K562 (cell line): ENCODE measurements around the gene CUL9. TPM values are rescaled to one million over a fixed set of nuclear protein-coding genes. Genes with fewer than 3 reads are reported as not detected.

ENCODE experiments used
- ATAC-seq: fragments of 200-7000 bp; cut with Tn5 transposase; 3 replicates; pipeline ENCODE4 v1.9.1; 2020; ENCODE audit warnings: moderate library complexity
- BruUV-seq: library from RNA; stranded (reverse); fragments of 400-500 nt; replicated peaks from 2 replicates; lab custom pipeline; 2021; lab: Mats Ljungman, UMichigan
- CTCF ChIA-PET: fragments of 300-600 bp; formaldehyde crosslinking; extraction: SDS; loops from one replicate; lab custom pipeline; 2021; ENCODE audit warnings: low intra/inter-chr PET ratio; lab: Yijun Ruan, JAX
- POLR2A ChIA-PET: fragments of 300-600, 350-650 bp; sonication (Branson Sonifier 250); formaldehyde crosslinking; extraction: SDS; loops from one replicate; lab custom pipeline; 2021; ENCODE audit warnings: antibody characterized with exemption, inconsistent platforms; lab: Yijun Ruan, JAX
- DNase-seq, 4 experiments: peaks; one replicate each; pipeline versions ENCODE4 v3.0.0 to v3.0.0-alpha.2; 2011 to 2018; ENCODE audit warnings: low spot score in 3 of 4, mixed read lengths in 3 of 4; ENCODE audit errors: extremely low read depth in 1 of 4
- FAIRE-seq: peaks from 2 replicates; lab custom pipeline; 2011; peaks lifted over from hg19 to GRCh38; lab: Jason Lieb, UNC
- H2AFZ ChIP-seq: 2 replicates; pipeline ENCODE4 v1.6.0; 2011; ENCODE audit warnings: low read depth, low read length, control low read depth, inconsistent platforms
- H3K27ac ChIP-seq: fragments of 200-600 bp; 3 replicates; pipeline ENCODE4 v1.8.0; 2011; ENCODE audit warnings: low read depth, mild to moderate bottlenecking, control low read depth, inconsistent platforms, low read length, moderate library complexity, mixed read lengths; ENCODE audit errors: extremely low read depth
- H3K27me3 ChIP-seq, 2 experiments: fragments of 300-600 bp in 1 of 2; 2 replicates in 1 of 2; 3 replicates in 1 of 2; pipeline versions ENCODE4 v1.6.0 to v1.8.0; 2011; ENCODE audit warnings: inconsistent platforms in 2 of 2, low read length in 2 of 2, mild to moderate bottlenecking in 1 of 2, mixed read lengths in 1 of 2, moderate library complexity in 1 of 2; ENCODE audit not compliant: control insufficient read depth in 2 of 2, insufficient read depth in 2 of 2
- H3K36me3 ChIP-seq: fragments of 300-600 bp; 3 replicates; pipeline ENCODE4 v1.8.0; 2011; ENCODE audit warnings: mild to moderate bottlenecking, low read length, inconsistent platforms; ENCODE audit not compliant: control insufficient read depth, insufficient read depth
- H3K4me1 ChIP-seq, 2 experiments: fragments of 200-600 bp in 1 of 2; replicated peaks in 1 of 2; 2 replicates in 1 of 2; 3 replicates in 1 of 2; pipeline versions ENCODE4 v1.5.1 to v1.8.0; 2011; ENCODE audit warnings: inconsistent platforms in 2 of 2, low read length in 2 of 2, mild to moderate bottlenecking in 1 of 2, mixed read lengths in 1 of 2, moderate library complexity in 1 of 2; ENCODE audit not compliant: control insufficient read depth in 2 of 2, insufficient read depth in 2 of 2
- H3K4me2 ChIP-seq: 2 replicates; pipeline ENCODE4 v1.6.1; 2011; ENCODE audit warnings: low read length, control low read depth, inconsistent platforms, mixed read lengths; ENCODE audit not compliant: insufficient read depth
- H3K4me3 ChIP-seq: fragments of 200-600 bp; sonication (generic), shearing (Covaris generic); 2 replicates; pipeline ENCODE4 v1.5.1; 2016; ENCODE audit warnings: control low read depth, inconsistent platforms
- H3K79me2 ChIP-seq: fragments of 200-600 bp; 3 replicates; pipeline ENCODE4 v1.8.0; 2011; ENCODE audit warnings: low read length, inconsistent platforms; ENCODE audit not compliant: control insufficient read depth, insufficient read depth
- H3K9ac ChIP-seq, 2 experiments: 2 replicates each; pipeline versions ENCODE4 v1.6.0 to v1.6.1; 2011; ENCODE audit warnings: low read depth in 2 of 2, low read length in 2 of 2, control low read depth in 1 of 2, inconsistent platforms in 1 of 2, mild to moderate bottlenecking in 1 of 2, mixed read lengths in 1 of 2; ENCODE audit not compliant: insufficient read depth in 1 of 2
- H3K9me1 ChIP-seq: one replicate; pipeline ENCODE4 v1.6.0; 2011; ENCODE audit warnings: inconsistent platforms, mild to moderate bottlenecking, low read length, moderate library complexity; ENCODE audit not compliant: control insufficient read depth, insufficient read depth
- H3K9me3 ChIP-seq: replicated peaks from 2 replicates; pipeline ENCODE4 v1.5.1; 2011; ENCODE audit warnings: low read depth, low read length, inconsistent platforms; ENCODE audit not compliant: control insufficient read depth, insufficient read depth
- H4K20me1 ChIP-seq: replicated peaks from 2 replicates; pipeline ENCODE4 v1.6.1; 2011; ENCODE audit warnings: low read length, inconsistent platforms, mixed read lengths; ENCODE audit not compliant: control insufficient read depth, insufficient read depth
- AFF4 ChIP-seq: sonication (generic); formaldehyde crosslinking; IDR thresholded peaks from 2 replicates; pipeline ENCODE4 v1.8.0; 2023; ENCODE audit warnings: mild to moderate bottlenecking, missing genetic modification reagents
- CBX3 ChIP-seq, 2 experiments: IDR thresholded peaks; 1 replicate in 1 of 2; 2 replicates in 1 of 2; pipeline ENCODE4 v1.6.1; 2012; ENCODE audit warnings: inconsistent platforms in 2 of 2, low read length in 2 of 2, borderline replicate concordance in 1 of 2, control low read depth in 1 of 2
- COPS2 ChIP-seq: fragments of 450-650 bp; conservative IDR thresholded peaks from 2 replicates; pipeline ENCODE4 v1.6.1; 2016; ENCODE audit warnings: mild to moderate bottlenecking, moderate library complexity
- CREM ChIP-seq: IDR thresholded peaks from 2 replicates; pipeline ENCODE4 v1.6.1; 2014; ENCODE audit warnings: antibody characterized with exemption, low read depth
- FOSL1 ChIP-seq: fragments of 200-800 bp; sonication (Bioruptor generic); conservative IDR thresholded peaks from 2 replicates; pipeline ENCODE4 v1.6.1; 2016; ENCODE audit warnings: missing genetic modification characterization, missing compliant biosample characterization
- MLX ChIP-seq, 2 experiments: fragments of 450-650 bp in 1 of 2; sonication (generic) in 1 of 2; formaldehyde crosslinking; conservative IDR thresholded peaks; 2 replicates each; pipeline versions ENCODE4 v1.4.0 to v1.8.1; 2020 to 2022; ENCODE audit warnings: mild to moderate bottlenecking in 1 of 2, missing genetic modification reagents in 1 of 2
- RBM34 ChIP-seq: fragments of 200-400 bp; formaldehyde crosslinking; IDR thresholded peaks from 2 replicates; pipeline ENCODE4 v1.6.1; 2018; ENCODE audit warnings: low read length, borderline replicate concordance; ENCODE audit not compliant: insufficient read depth
- SMARCC2 ChIP-seq: fragments of 450-650 bp; IDR thresholded peaks from 2 replicates; pipeline ENCODE4 v1.6.1; 2017; ENCODE audit warnings: antibody characterized with exemption, moderate library complexity, mild to moderate bottlenecking, low read depth
- TCF7L2 ChIP-seq: fragments of 150-350 bp; IDR thresholded peaks from 2 replicates; pipeline ENCODE4 v1.6.1; 2016; ENCODE audit warnings: low read depth, mild to moderate bottlenecking, low read length, moderate library complexity
- U2AF2 ChIP-seq: fragments of 200-400 bp; formaldehyde crosslinking; optimal IDR thresholded peaks from 2 replicates; pipeline ENCODE3; 2017; ENCODE audit warnings: low read depth, mild to moderate bottlenecking, low read length
- XRCC5 ChIP-seq: fragments of 200-400 bp; formaldehyde crosslinking; IDR thresholded peaks from 2 replicates; pipeline ENCODE4 v1.6.1; 2017; ENCODE audit warnings: low read depth, mild to moderate bottlenecking, low read length
- ZC3H11A ChIP-seq: IDR thresholded peaks from 2 replicates; pipeline ENCODE4 v1.6.1; 2012; ENCODE audit warnings: low read depth, low read length, improper control_type of control experiment
- ZNF212 ChIP-seq: fragments of 450-650 bp; formaldehyde crosslinking; IDR thresholded peaks from 2 replicates; pipeline ENCODE4 v1.4.0; 2020; ENCODE audit warnings: mild to moderate bottlenecking
- ZNF23 ChIP-seq: fragments of 250-450 bp; sonication (Bioruptor Pico); IDR thresholded peaks from 2 replicates; pipeline ENCODE4 v1.4.0; 2020; ENCODE audit warnings: mild to moderate bottlenecking
- ZNF263 ChIP-seq: sonication (generic); formaldehyde crosslinking; IDR thresholded peaks from 2 replicates; pipeline ENCODE4 v1.8.0; 2022; ENCODE audit warnings: mild to moderate bottlenecking, missing genetic modification reagents, borderline replicate concordance
- ZNF324 ChIP-seq: fragments of 250-450 bp; sonication (Bioruptor Pico); IDR thresholded peaks from 2 replicates; pipeline ENCODE4 v1.4.0; 2020; ENCODE audit warnings: mild to moderate bottlenecking
- ZNF764 ChIP-seq: fragments of 250-450 bp; sonication (Bioruptor Pico); IDR thresholded peaks from 2 replicates; pipeline ENCODE4 v1.4.0; 2020; ENCODE audit warnings: low read depth, mild to moderate bottlenecking, moderate library complexity
- WGBS: fragments of 100-300 bp; shearing (Covaris generic); methylation state at CpG from one replicate; pipeline ENCODE4 v1.1.6; 2016; ENCODE audit warnings: low coverage, mixed read lengths; ENCODE audit not compliant: insufficient coverage; ENCODE audit errors: missing lambda C conversion rate; 5-methylcytosine and 5-hydroxymethylcytosine counted together
- in situ Hi-C: fragments of 300-500 bp; cut with MboI; formaldehyde crosslinking; loops from 4 replicates; pipeline ENCODE4 v1.15.0; 2018; ENCODE audit warnings: inconsistent platforms, mixed read lengths
- intact Hi-C: fragments of 100-400 bp; cut with micrococcal nuclease; formaldehyde crosslinking; loops from 2 replicates; pipeline ENCODE4 v1.14.2; 2022
- polyA plus RNA-seq, 8 experiments: library from polyadenylated mRNA; depleted of rRNA in 4 of 8; stranded (reverse) in 5 of 8; unstranded in 3 of 8; fragments of >200 nt; fragmentation: Nextera tagmentation in 2 of 8; fragmentation: Illumina TruSeq in 1 of 8; extraction: Ambion mirVana in 2 of 8; extraction: Trizol in 1 of 8; gene quantifications; 2 replicates each; pipeline versions ENCODE4 v1.2.1 to v1.2.3, GENCODE V29; 2011 to 2014; ENCODE audit warnings: inconsistent platforms in 1 of 8, missing spikeins in 1 of 8
- total RNA-seq, 7 experiments: library from RNA; depleted of rRNA in 6 of 7; stranded (reverse); fragments of >200 nt in 6 of 7; fragmentation: Illumina TruSeq in 2 of 7; extraction: Trizol in 2 of 7; gene quantifications; 2 replicates each; pipeline versions ENCODE4 v1.2.1 to v1.2.3, GENCODE V29; 2011 to 2021; ENCODE audit warnings: low replicate concordance in 1 of 7

The CUL9 gene
- total and polyA plus RNA-seq, 9 of the 15 experiments (the other 6 are each of a cell fraction or from before 2014, with no cell fraction given) = 0.50 to 20.7 (median 6.6) TPM

GRCh38 chr6:43265564-43265963, 83.6 kb downstream of the CUL9 start:
- BruUV-seq = no TSS peak
- FAIRE-seq (no peak), ATAC-seq (no peak), DNase-seq (no peak)
- H3K9me3 ChIP-seq = no peaks in the 10 kb centered on the region
- H3K4me1 ChIP-seq = peaks cover 28 to 45% of the 10 kb centered on the region in 2 experiments
- no peak overlapping the region for H2AFZ ChIP-seq
- H4K20me1 ChIP-seq = peaks cover 4% of the 10 kb centered on the region; the same call in 1 of the 2 replicates
- no peak overlapping the region for H3K27ac ChIP-seq
- WGBS = 41% methylated on average over 6 of the region's 6 CpGs
- peaks cover 0 to 5% of the 10 kb centered on the region in 2 experiments; a peak in 2 of 5 replicates for H3K27me3 ChIP-seq
- intact Hi-C loops (loop anchor here (10.0 kb wide), 2 partner anchors 361 to 809 kb away; no protein-coding TSS in a partner anchor), in situ Hi-C loops (no loop called here)
- H3K9me1 ChIP-seq = no peaks in the 10 kb centered on the region
- POLR2A ChIA-PET = interaction anchor here (0.6 to 0.9 kb wide), 3 partner anchors 11 to 224 kb away, joined by 3 to 4 read pairs (median 3); no protein-coding TSS in a partner anchor
- H3K79me2 ChIP-seq = no peaks in the 10 kb centered on the region
- no peaks in the 10 kb centered on the region for H3K36me3 ChIP-seq
- no peak overlapping the region for H3K4me3 ChIP-seq
- H3K4me2 ChIP-seq = no peak overlapping the region
- H3K9ac ChIP-seq = no peak overlapping the region
- TF ChIP-seq COPS2 (no peak), ZNF263 (CRISPR knock-in tag) (no peak), MLX (CRISPR knock-in tag; conservative IDR thresholded peaks at IDR 0.05) (no peak), SMARCC2 (no peak), XRCC5 (no peak), ZNF324 (CRISPR knock-in tag) (no peak), U2AF2 (no peak), ZNF764 (CRISPR knock-in tag) (no peak), AFF4 (no peak), CBX3 (IDR thresholded peaks at IDR 0.05; ENCODE audit: borderline replicate concordance in 1 of 2, low read length in 2 of 2) (no peak), CREM (no peak), RBM34 (no peak), ZNF23 (CRISPR knock-in tag) (no peak), ZC3H11A (no peak), FOSL1 (tag) (no peak), TCF7L2 (no peak), ZNF212 (no peak)
- CTCF ChIA-PET = interaction anchor here (0.7 kb wide), 1 partner anchor 240 kb away, joined by 3 read pairs; no protein-coding TSS in a partner anchor
